Ishikawa (cell line): Measurements from ENCODE around the gene PTCHD4.

Experiments
- CEBPB ChIP-seq: IDR thresholded peaks from 2 replicates; pipeline ENCODE4 v1.6.1; 2012
- CREB1 ChIP-seq: IDR thresholded peaks from 2 replicates; pipeline ENCODE4 v1.6.1; 2012; ENCODE audit warnings: low read depth
- EGR1 ChIP-seq: IDR thresholded peaks from 2 replicates; pipeline ENCODE4 v1.6.1; 2012
- EP300 ChIP-seq: IDR thresholded peaks from 2 replicates; pipeline ENCODE4 v1.6.1; 2012; ENCODE audit warnings: borderline replicate concordance
- FOXM1 ChIP-seq: IDR thresholded peaks from 2 replicates; pipeline ENCODE4 v1.6.1; 2012; ENCODE audit warnings: low read depth, borderline replicate concordance
- NFIC ChIP-seq: IDR thresholded peaks from 2 replicates; pipeline ENCODE4 v1.6.1; 2012
- RAD21 ChIP-seq: IDR thresholded peaks from 2 replicates; pipeline ENCODE4 v1.6.1; 2012; ENCODE audit warnings: low read depth
- TAF1 ChIP-seq: IDR thresholded peaks from 2 replicates; pipeline ENCODE4 v1.6.1; 2012; ENCODE audit warnings: low read depth, mild to moderate bottlenecking
- TCF12 ChIP-seq: IDR thresholded peaks from 2 replicates; pipeline ENCODE4 v1.6.1; 2012; ENCODE audit warnings: low read depth
- TEAD4 ChIP-seq: IDR thresholded peaks from 2 replicates; pipeline ENCODE4 v1.6.1; 2012
- YY1 ChIP-seq: IDR thresholded peaks from 2 replicates; pipeline ENCODE4 v1.6.1; 2012; ENCODE audit warnings: low read depth
- ZBTB7A ChIP-seq: IDR thresholded peaks from 2 replicates; pipeline ENCODE4 v1.6.1; 2012; ENCODE audit warnings: low read depth
- TF ChIP-seq, protein P1 (sequence below): IDR thresholded peaks from 2 replicates; pipeline ENCODE4 v1.6.1; 2012
- TF ChIP-seq, protein P2 (sequence below): IDR thresholded peaks from 2 replicates; pipeline ENCODE4 v1.6.1; 2012
- TF ChIP-seq, protein P3 (sequence below): IDR thresholded peaks from 2 replicates; pipeline ENCODE4 v1.6.1; 2012; ENCODE audit warnings: low read depth, mild to moderate bottlenecking

Gene PTCHD4

GRCh38 chr6:48110436-48111142, 408 bp downstream of the PTCHD4 start:
- TF ChIP-seq, protein P1, sequence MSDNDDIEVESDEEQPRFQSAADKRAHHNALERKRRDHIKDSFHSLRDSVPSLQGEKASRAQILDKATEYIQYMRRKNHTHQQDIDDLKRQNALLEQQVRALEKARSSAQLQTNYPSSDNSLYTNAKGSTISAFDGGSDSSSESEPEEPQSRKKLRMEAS = no peak
- no peak for TF ChIP-seq CEBPB
- TF ChIP-seq EGR1 = no peak
- TF ChIP-seq TEAD4 = no peak

DNA sequence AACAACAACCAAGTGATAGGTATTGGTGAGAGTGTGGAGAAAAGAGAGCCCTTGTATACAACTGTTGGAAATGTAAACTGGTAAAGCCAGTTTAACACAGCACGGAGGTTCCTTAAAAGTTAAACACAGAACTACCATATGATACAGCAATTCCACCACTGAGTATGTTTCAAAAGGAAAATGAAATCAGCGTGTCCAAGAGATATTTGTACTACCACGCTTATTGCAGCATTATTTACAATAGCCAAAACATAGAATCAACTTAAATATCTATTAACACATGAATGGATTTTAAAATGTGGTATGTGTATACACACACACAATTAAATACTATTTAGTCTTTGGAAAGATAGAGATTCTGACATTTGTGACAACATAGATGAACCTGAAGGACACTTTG, 1.1 kb downstream of the PTCHD4 start:
- no peak for TF ChIP-seq CREB1
- no peak for TF ChIP-seq TCF12
- TF ChIP-seq, protein P1 = no peak
- TF ChIP-seq EP300 = no peak
- no peak for TF ChIP-seq CEBPB
- TF ChIP-seq, protein P2, sequence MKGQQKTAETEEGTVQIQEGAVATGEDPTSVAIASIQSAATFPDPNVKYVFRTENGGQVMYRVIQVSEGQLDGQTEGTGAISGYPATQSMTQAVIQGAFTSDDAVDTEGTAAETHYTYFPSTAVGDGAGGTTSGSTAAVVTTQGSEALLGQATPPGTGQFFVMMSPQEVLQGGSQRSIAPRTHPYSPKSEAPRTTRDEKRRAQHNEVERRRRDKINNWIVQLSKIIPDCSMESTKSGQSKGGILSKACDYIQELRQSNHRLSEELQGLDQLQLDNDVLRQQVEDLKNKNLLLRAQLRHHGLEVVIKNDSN = no peak
- TF ChIP-seq YY1 = no peak
- TF ChIP-seq FOXM1 = no peak
- no peak for TF ChIP-seq RAD21
- no peak for TF ChIP-seq TAF1
- TF ChIP-seq EGR1 = no peak
- no peak for TF ChIP-seq TEAD4
- no peak for TF ChIP-seq ZBTB7A
- TF ChIP-seq, protein P3, sequence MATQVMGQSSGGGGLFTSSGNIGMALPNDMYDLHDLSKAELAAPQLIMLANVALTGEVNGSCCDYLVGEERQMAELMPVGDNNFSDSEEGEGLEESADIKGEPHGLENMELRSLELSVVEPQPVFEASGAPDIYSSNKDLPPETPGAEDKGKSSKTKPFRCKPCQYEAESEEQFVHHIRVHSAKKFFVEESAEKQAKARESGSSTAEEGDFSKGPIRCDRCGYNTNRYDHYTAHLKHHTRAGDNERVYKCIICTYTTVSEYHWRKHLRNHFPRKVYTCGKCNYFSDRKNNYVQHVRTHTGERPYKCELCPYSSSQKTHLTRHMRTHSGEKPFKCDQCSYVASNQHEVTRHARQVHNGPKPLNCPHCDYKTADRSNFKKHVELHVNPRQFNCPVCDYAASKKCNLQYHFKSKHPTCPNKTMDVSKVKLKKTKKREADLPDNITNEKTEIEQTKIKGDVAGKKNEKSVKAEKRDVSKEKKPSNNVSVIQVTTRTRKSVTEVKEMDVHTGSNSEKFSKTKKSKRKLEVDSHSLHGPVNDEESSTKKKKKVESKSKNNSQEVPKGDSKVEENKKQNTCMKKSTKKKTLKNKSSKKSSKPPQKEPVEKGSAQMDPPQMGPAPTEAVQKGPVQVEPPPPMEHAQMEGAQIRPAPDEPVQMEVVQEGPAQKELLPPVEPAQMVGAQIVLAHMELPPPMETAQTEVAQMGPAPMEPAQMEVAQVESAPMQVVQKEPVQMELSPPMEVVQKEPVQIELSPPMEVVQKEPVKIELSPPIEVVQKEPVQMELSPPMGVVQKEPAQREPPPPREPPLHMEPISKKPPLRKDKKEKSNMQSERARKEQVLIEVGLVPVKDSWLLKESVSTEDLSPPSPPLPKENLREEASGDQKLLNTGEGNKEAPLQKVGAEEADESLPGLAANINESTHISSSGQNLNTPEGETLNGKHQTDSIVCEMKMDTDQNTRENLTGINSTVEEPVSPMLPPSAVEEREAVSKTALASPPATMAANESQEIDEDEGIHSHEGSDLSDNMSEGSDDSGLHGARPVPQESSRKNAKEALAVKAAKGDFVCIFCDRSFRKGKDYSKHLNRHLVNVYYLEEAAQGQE = no peak
- no peak for TF ChIP-seq NFIC

DNA sequence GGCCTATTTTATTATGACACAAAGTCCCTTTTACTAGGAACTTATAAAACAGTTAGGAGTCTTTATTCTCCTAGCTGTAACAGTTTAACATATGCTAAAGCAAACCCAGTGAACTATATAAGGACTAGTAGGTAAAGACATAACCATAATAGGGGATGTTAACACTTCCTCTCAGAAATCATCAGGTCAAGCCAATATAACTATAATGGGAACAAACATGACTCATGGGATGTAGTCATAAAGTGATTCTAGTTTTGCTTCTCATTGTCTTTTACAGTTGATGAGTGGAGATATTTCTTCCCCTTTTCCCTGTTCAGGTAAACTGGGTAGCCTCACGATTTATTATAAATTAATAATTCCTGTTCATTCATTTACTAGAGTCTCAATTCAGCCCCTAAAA, 9.7 kb downstream of the PTCHD4 start:
- TF ChIP-seq NFIC (no peak), EGR1 (no peak), TAF1 (no peak), CREB1 (no peak), RAD21 (no peak), ZBTB7A (no peak), TEAD4 (no peak), EP300 (no peak), TCF12 (no peak), FOXM1 (no peak), CEBPB (no peak), YY1 (no peak)
- TF ChIP-seq, protein P2 = no peak
- TF ChIP-seq, protein P1 = no peak
- TF ChIP-seq, protein P3 = no peak

GRCh38 chr6:48100588-48100895, 10.5 kb downstream of the PTCHD4 start:
- no peak for TF ChIP-seq NFIC
- TF ChIP-seq, protein P2 = no peak

DNA sequence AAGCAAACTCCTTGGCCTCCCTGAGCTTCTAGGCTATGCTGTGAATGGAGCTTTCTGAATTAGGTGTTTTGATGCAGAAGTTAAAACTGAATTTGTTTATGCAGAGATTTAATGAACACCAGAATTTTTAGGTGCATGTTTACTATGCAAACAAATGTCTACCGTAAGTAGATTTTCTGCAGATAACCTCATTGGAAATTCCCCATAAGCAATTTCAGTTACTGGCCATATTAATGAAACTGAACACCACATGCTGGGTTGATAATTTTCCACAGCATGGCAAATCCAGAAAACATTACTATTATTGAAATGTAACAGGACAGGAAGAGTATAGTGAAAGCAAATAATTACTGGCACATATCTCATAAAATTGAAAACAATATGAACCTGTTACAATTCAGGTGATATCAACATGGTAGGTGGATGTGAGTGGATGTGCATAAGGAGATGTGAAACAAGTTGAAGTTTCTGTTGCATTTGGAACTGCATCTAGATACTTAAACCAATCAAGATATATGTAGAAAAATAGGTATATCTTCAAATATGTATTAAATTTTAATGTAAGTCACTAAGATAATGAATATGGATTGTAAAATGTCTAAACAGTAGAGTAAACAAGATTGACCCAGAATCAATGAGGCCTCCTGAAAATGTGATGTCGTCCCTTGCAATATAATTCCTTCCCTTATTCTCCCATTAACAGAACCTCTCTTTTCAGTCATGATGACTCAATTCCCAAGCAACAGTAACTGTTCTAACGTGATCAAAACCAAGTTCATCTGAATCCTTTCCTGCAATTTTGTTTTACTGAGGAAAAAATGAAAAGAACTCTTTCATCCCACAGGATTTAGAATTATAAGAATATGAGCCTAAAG, 11.0 kb downstream of the PTCHD4 start:
- no peak for TF ChIP-seq EGR1

DNA sequence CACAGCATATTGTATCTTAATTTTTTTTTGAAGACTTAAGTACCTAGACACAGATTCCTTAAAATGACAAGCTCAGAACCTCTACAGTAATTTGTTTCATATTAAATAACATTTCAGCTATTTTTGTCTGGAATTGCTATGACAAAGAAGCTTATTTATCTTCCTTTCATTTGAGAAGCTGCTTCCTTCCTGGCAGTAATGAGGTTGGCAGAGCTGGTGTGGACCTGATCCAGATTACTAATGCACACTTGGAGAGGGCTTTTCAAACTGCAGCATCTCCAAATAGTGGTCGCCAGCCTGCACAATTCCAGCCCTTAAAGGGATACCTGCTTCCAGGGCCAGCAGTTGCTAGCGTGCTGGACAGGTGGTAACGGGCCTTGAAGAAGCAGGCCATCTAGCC, 12.1 kb downstream of the PTCHD4 start:
- TF ChIP-seq EGR1 (no peak), TCF12 (no peak), ZBTB7A (no peak), CEBPB (no peak), YY1 (no peak), RAD21 (no peak), TEAD4 (no peak), EP300 (no peak), NFIC (no peak), TAF1 (no peak), CREB1 (no peak), FOXM1 (no peak)
- TF ChIP-seq, protein P1 = no peak
- TF ChIP-seq, protein P3 = no peak
- TF ChIP-seq, protein P2 = no peak
